ENCODE data around the gene SOCS6.

The SOCS6 gene

GRCh38 chr18:70321616-70322015 is 32.8 kb downstream of the SOCS6 start:
- TF ChIP-seq CTCF (IDR thresholded peaks at IDR 0.05; ENCODE audit: control insufficient read depth, insufficient read depth, low read depth, low read length, missing control alignments): no peak
- no peak overlapping the region for H3K4me3 ChIP-seq (ENCODE audit: control insufficient read depth, low read depth, low read length)
- DNase-seq (ENCODE audit: low read depth): no peak

- DNase-seq (ENCODE audit: low read depth): no peak
- no peak for TF ChIP-seq CTCF (IDR thresholded peaks at IDR 0.05; ENCODE audit: control insufficient read depth, insufficient read depth, low read depth, low read length, missing control alignments)
- no peak overlapping the region for H3K4me3 ChIP-seq (ENCODE audit: control insufficient read depth, low read depth, low read length)
Observed at GRCh38 chr18:70322385-70322784, 33.5 kb downstream of the SOCS6 start.

- TF ChIP-seq CTCF (IDR thresholded peaks at IDR 0.05; ENCODE audit: control insufficient read depth, insufficient read depth, low read depth, low read length, missing control alignments): no peak
- H3K4me3 ChIP-seq (ENCODE audit: control insufficient read depth, low read depth, low read length): no peak overlapping the region
- no peak for DNase-seq (ENCODE audit: low read depth)
Observed at GRCh38 chr18:70322928-70323327, 34.1 kb downstream of the SOCS6 start.

GRCh38 chr18:70324897-70325296 is 36.1 kb downstream of the SOCS6 start:
- no peak for TF ChIP-seq CTCF (IDR thresholded peaks at IDR 0.05; ENCODE audit: control insufficient read depth, insufficient read depth, low read depth, low read length, missing control alignments)
- no peak for DNase-seq (ENCODE audit: low read depth)
- H3K4me3 ChIP-seq (ENCODE audit: control insufficient read depth, low read depth, low read length): no peak overlapping the region

- no peak for TF ChIP-seq CTCF (IDR thresholded peaks at IDR 0.05; ENCODE audit: control insufficient read depth, insufficient read depth, low read depth, low read length, missing control alignments)
- no peak for DNase-seq (ENCODE audit: low read depth)
- no peak overlapping the region for H3K4me3 ChIP-seq (ENCODE audit: control insufficient read depth, low read depth, low read length)
Observed at GRCh38 chr18:70326255-70326654, 37.4 kb downstream of the SOCS6 start.

- no peak overlapping the region for H3K4me3 ChIP-seq (ENCODE audit: control insufficient read depth, low read depth, low read length)
- TF ChIP-seq CTCF (IDR thresholded peaks at IDR 0.05; ENCODE audit: control insufficient read depth, insufficient read depth, low read depth, low read length, missing control alignments): no peak
- no peak for DNase-seq (ENCODE audit: low read depth)
Observed at GRCh38 chr18:70328169-70328568, 39.3 kb downstream of the SOCS6 start.

GRCh38 chr18:70329071-70329470 is 40.2 kb downstream of the SOCS6 start:
- no peak for TF ChIP-seq CTCF (IDR thresholded peaks at IDR 0.05; ENCODE audit: control insufficient read depth, insufficient read depth, low read depth, low read length, missing control alignments)
- no peak overlapping the region for H3K4me3 ChIP-seq (ENCODE audit: control insufficient read depth, low read depth, low read length)
- DNase-seq (ENCODE audit: low read depth): no peak

All from AG09309 (cell line).